Mucosa of gallbladder (tissue), 1 donor: ENCODE results near the gene GPBP1. TPM values are rescaled to one million over a fixed set of nuclear protein-coding genes. Genes with fewer than 3 reads are reported as not detected.

Experiments used
- total RNA-seq: library from RNA; stranded (reverse); gene quantifications from one replicate; pipeline ENCODE4 v1.2.1, GENCODE V29; 2021
- donor health status: DM: no; HTN: no; CAD: no.

Gene GPBP1
- total RNA-seq, 1 donor from 2014 or later = 64.1 TPM

Other genes starting within 250 kb of the GPBP1 start
- gene MIER3, start 221.9 kb upstream of the GPBP1 start, total RNA-seq = 19.2 TPM